ENCODE measurements around the gene PARD6G.

DNA sequence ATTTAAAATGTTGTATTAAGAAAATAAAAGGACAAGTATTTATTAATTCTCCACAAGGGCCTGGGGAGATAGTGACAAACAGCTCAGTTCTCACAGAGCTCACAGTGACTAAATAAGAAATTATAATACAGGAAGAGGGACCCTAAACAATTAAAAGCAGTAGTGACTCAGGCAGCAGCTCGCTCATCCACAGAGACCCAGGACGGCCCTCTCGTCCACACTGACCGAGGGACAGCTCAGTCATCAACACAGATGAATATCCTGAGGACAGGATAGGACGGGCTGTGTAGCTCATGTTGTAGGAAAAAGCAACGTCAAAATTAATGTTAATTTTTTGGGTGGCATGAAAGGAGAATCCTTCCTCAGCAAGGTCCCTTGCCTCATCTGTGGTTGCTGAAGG, 44.1 kb downstream of the PARD6G start:
- TF ChIP-seq, protein P1, sequence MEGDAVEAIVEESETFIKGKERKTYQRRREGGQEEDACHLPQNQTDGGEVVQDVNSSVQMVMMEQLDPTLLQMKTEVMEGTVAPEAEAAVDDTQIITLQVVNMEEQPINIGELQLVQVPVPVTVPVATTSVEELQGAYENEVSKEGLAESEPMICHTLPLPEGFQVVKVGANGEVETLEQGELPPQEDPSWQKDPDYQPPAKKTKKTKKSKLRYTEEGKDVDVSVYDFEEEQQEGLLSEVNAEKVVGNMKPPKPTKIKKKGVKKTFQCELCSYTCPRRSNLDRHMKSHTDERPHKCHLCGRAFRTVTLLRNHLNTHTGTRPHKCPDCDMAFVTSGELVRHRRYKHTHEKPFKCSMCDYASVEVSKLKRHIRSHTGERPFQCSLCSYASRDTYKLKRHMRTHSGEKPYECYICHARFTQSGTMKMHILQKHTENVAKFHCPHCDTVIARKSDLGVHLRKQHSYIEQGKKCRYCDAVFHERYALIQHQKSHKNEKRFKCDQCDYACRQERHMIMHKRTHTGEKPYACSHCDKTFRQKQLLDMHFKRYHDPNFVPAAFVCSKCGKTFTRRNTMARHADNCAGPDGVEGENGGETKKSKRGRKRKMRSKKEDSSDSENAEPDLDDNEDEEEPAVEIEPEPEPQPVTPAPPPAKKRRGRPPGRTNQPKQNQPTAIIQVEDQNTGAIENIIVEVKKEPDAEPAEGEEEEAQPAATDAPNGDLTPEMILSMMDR (IDR thresholded peaks at IDR 0.05; ENCODE audit: poor library complexity), result no peak
- no peak for TF ChIP-seq EZH2 (IDR thresholded peaks at IDR 0.05; ENCODE audit: borderline replicate concordance)
